Activated CD8-positive, alpha-beta memory T cell treated with anti-CD3 and anti-CD28 coated beads, Interleukin-2, amount 50 U/mL, for 4 hours (primary cell): ENCODE results near the gene GRIK4.
"Not testable (repeated sequence)": the region's sequence is repeated elsewhere in the genome, so short reads cannot be mapped to it uniquely, and the experiment has no call there.

Source experiments
- DNase-seq: peaks from one replicate; pipeline ENCODE4 v3.0.0-alpha.2; 2020

The GRIK4 gene

GRCh38 chr11:120750647-120751549, 239.3 kb downstream of the GRIK4 start:
- DNase-seq: no peak

- DNase-seq: no peak
Observed at GRCh38 chr11:120751550-120751949, 240.0 kb downstream of the GRIK4 start.

- DNase-seq: no peak
Observed at GRCh38 chr11:120752668-120753067, 241.1 kb downstream of the GRIK4 start.

- DNase-seq: no peak
Observed at GRCh38 chr11:120756931-120757330, 245.4 kb downstream of the GRIK4 start.

GRCh38 chr11:120759046-120759445, 247.5 kb downstream of the GRIK4 start:
- no peak for DNase-seq

GRCh38 chr11:120765710-120766109, 254.2 kb downstream of the GRIK4 start:
- DNase-seq: not testable (repeated sequence)

- no peak for DNase-seq
Observed at GRCh38 chr11:120766318-120766717, 254.8 kb downstream of the GRIK4 start.

GRCh38 chr11:120768949-120769348, 257.4 kb downstream of the GRIK4 start:
- DNase-seq: no peak

- DNase-seq: no peak
Observed at GRCh38 chr11:120769906-120770305, 258.4 kb downstream of the GRIK4 start.

- no peak for DNase-seq
Observed at GRCh38 chr11:120771551-120772060, 260.1 kb downstream of the GRIK4 start.

GRCh38 chr11:120773501-120774031, 262.0 kb downstream of the GRIK4 start:
- DNase-seq: no peak

GRCh38 chr11:120774591-120775386, 263.2 kb downstream of the GRIK4 start:
- no peak for DNase-seq

GRCh38 chr11:120775986-120776951, 264.7 kb downstream of the GRIK4 start:
- no peak for DNase-seq

GRCh38 chr11:120778685-120779490, 267.3 kb downstream of the GRIK4 start:
- no peak for DNase-seq

- DNase-seq: no peak
Observed at GRCh38 chr11:120780239-120780638, 268.7 kb downstream of the GRIK4 start.

GRCh38 chr11:120781486-120782120, 270.1 kb downstream of the GRIK4 start:
- DNase-seq: no peak

- no peak for DNase-seq
Observed at GRCh38 chr11:120784566-120785251, 273.2 kb downstream of the GRIK4 start.

GRCh38 chr11:120785576-120785975, 274.0 kb downstream of the GRIK4 start:
- DNase-seq: no peak

GRCh38 chr11:120786206-120786735, 274.7 kb downstream of the GRIK4 start:
- no peak for DNase-seq

- DNase-seq: not testable (repeated sequence)
Observed at GRCh38 chr11:120787224-120787623, 275.7 kb downstream of the GRIK4 start.
